Hepatocyte (in vitro differentiated cells): ENCODE data around the gene SH2B3. TPM values are rescaled to one million over a fixed set of nuclear protein-coding genes. Genes with fewer than 3 reads are reported as not detected.
A peak's percentile ranks its signal among the peaks of the same experiment; 100 is the strongest.

ENCODE experiments used
- DNase-seq: peaks from one replicate; pipeline ENCODE4 v3.0.0-alpha.2; 2016; ENCODE audit warnings: low spot score
- H2AFZ ChIP-seq: fragments of 200-600 bp; sonication (generic); 2 replicates; pipeline ENCODE4 v1.6.0; 2016; ENCODE audit warnings: antibody characterized with exemption, mild to moderate bottlenecking
- H3K27ac ChIP-seq: fragments of 200-600 bp; sonication (generic); 2 replicates; pipeline ENCODE4 v1.5.1; 2016; ENCODE audit warnings: mild to moderate bottlenecking
- H3K27me3 ChIP-seq: fragments of 200-600 bp; sonication (generic); 2 replicates; pipeline ENCODE4 v1.6.1; 2016
- H3K36me3 ChIP-seq: fragments of 200-600 bp; sonication (generic); replicated peaks from 2 replicates; pipeline ENCODE4 v1.5.1; 2016; ENCODE audit warnings: low read depth; ENCODE audit not compliant: insufficient read depth
- H3K4me1 ChIP-seq: fragments of 200-600 bp; sonication (generic); 2 replicates; pipeline ENCODE4 v1.5.1; 2016; ENCODE audit warnings: mild to moderate bottlenecking, moderate library complexity; ENCODE audit not compliant: insufficient read depth
- H3K4me2 ChIP-seq: fragments of 200-600 bp; sonication (generic); 2 replicates; pipeline ENCODE4 v1.6.0; 2016
- H3K4me3 ChIP-seq: fragments of 200-600 bp; sonication (generic); 2 replicates; pipeline ENCODE4 v1.5.1; 2016; ENCODE audit warnings: mild to moderate bottlenecking
- H3K79me2 ChIP-seq: fragments of 200-600 bp; sonication (generic); 2 replicates; pipeline ENCODE4 v1.6.0; 2017; ENCODE audit warnings: mild to moderate bottlenecking
- H3K9me2 ChIP-seq: fragments of 200-600 bp; sonication (generic); replicated peaks from 2 replicates; pipeline ENCODE4 v1.6.0; 2017; ENCODE audit warnings: mild to moderate bottlenecking; ENCODE audit not compliant: insufficient read depth
- H3K9me3 ChIP-seq: fragments of 200-600 bp; sonication (generic); 2 replicates; pipeline ENCODE4 v1.5.1; 2016; ENCODE audit warnings: low read depth, mild to moderate bottlenecking
- H4K20me1 ChIP-seq: fragments of 200-600 bp; sonication (generic); 2 replicates; pipeline ENCODE4 v1.6.0; 2016; ENCODE audit warnings: mild to moderate bottlenecking; ENCODE audit not compliant: insufficient read depth, poor library complexity, severe bottlenecking
- CTCF ChIP-seq: fragments of 200-600 bp; sonication (generic); IDR thresholded peaks from 2 replicates; pipeline ENCODE4 v1.5.1; 2016; ENCODE audit warnings: antibody characterized with exemption, mild to moderate bottlenecking; ENCODE audit not compliant: poor library complexity
- EZH2 ChIP-seq: fragments of 200-600 bp; sonication (generic); IDR thresholded peaks from 2 replicates; pipeline ENCODE4 v1.6.1; 2016; ENCODE audit warnings: antibody characterized with exemption, mild to moderate bottlenecking, borderline replicate concordance
- EZH2phosphoT487 ChIP-seq: fragments of 200-600 bp; sonication (generic); IDR thresholded peaks from one replicate; pipeline ENCODE4 v1.6.1; 2018; ENCODE audit warnings: antibody characterized with exemption, mild to moderate bottlenecking, low read depth, moderate library complexity; ENCODE audit not compliant: unreplicated experiment, severe bottlenecking
- WGBS: methylation state at CpG from one replicate; pipeline ENCODE4 v1.1.6; 2016; ENCODE audit warnings: low lambda C conversion rate; ENCODE audit errors: missing lambda C conversion rate; 5-methylcytosine and 5-hydroxymethylcytosine counted together
- polyA plus RNA-seq: library from polyadenylated mRNA; unstranded; fragments of >200 nt; fragmentation: Nextera tagmentation; extraction: Ambion mirVana; gene quantifications from 2 replicates; pipeline ENCODE4 v1.2.1, GENCODE V29; 2016
- total RNA-seq: library from RNA; depleted of rRNA; stranded (reverse); fragments of >200 nt; gene quantifications from 2 replicates; pipeline ENCODE4 v1.2.3, GENCODE V29; 2014

Gene SH2B3
- total and polyA plus RNA-seq, 2 experiments from 2014 or later = 5.3 to 5.5 TPM

GRCh38 chr12:111451649-111452129, 46.0 kb downstream of the SH2B3 start:
- peak; percentile 58 for DNase-seq
- no peak overlapping the region for H3K4me2 ChIP-seq
- H3K4me1 ChIP-seq = no peaks in the 10 kb centered on the region
- no peak overlapping the region for H3K4me3 ChIP-seq
- H3K79me2 ChIP-seq = peaks cover 3% of the 10 kb centered on the region
- TF ChIP-seq EZH2 (no peak), CTCF (peak; percentile 80)
- H2AFZ ChIP-seq = no peak overlapping the region
- no peaks in the 10 kb centered on the region for H3K27me3 ChIP-seq
- H3K27ac ChIP-seq = no peak overlapping the region
- H3K9me2 ChIP-seq = no peaks in the 10 kb centered on the region
- H4K20me1 ChIP-seq = no peaks in the 10 kb centered on the region
- WGBS = 61% methylated on average over 6 of the region's 6 CpGs
- H3K9me3 ChIP-seq = no peaks in the 10 kb centered on the region
- no peaks in the 10 kb centered on the region for H3K36me3 ChIP-seq

- DNase-seq = no peak
- Histone ChIP-seq H3K9me3 (no peaks in the 10 kb centered on the region), H3K27me3 (no peaks in the 10 kb centered on the region), H3K4me1 (no peaks in the 10 kb centered on the region), H2AFZ (no peak overlapping the region), H3K36me3 (no peaks in the 10 kb centered on the region), H3K4me3 (no peak overlapping the region), H3K4me2 (no peak overlapping the region), H3K27ac (no peak overlapping the region), H3K79me2 (peaks cover 3% of the 10 kb centered on the region), H4K20me1 (no peaks in the 10 kb centered on the region), H3K9me2 (no peaks in the 10 kb centered on the region)
- WGBS = 94% methylated on average over 25 of the region's 25 CpGs
- TF ChIP-seq EZH2phosphoT487 (no peak), EZH2 (no peak), CTCF (no peak)
These were observed 47.6 kb downstream of the SH2B3 start for GRCh38 chr12:111453071-111453989.

GRCh38 chr12:111454311-111454710, 48.6 kb downstream of the SH2B3 start:
- no peak overlapping the region for H2AFZ ChIP-seq
- H3K4me2 ChIP-seq = no peak overlapping the region
- H3K36me3 ChIP-seq = no peaks in the 10 kb centered on the region
- 82% methylated on average over 4 of the region's 4 CpGs for WGBS
- no peak overlapping the region for H3K4me3 ChIP-seq
- TF ChIP-seq CTCF (no peak), EZH2phosphoT487 (no peak), EZH2 (no peak)
- no peak overlapping the region for H3K27ac ChIP-seq
- H3K9me3 ChIP-seq = no peaks in the 10 kb centered on the region
- H3K79me2 ChIP-seq = peaks cover 3% of the 10 kb centered on the region
- no peaks in the 10 kb centered on the region for H3K27me3 ChIP-seq
- no peaks in the 10 kb centered on the region for H3K9me2 ChIP-seq
- H3K4me1 ChIP-seq = no peaks in the 10 kb centered on the region
- H4K20me1 ChIP-seq = no peaks in the 10 kb centered on the region
- no peak for DNase-seq
